Left hindlimb (tissue), 1 donor: Measurements from ENCODE around the gene PPP1R3C.

Experiments used
- DNase-seq: peaks from one replicate; pipeline ENCODE4 v3.0.0-alpha.2; 2018

The PPP1R3C gene

DNA sequence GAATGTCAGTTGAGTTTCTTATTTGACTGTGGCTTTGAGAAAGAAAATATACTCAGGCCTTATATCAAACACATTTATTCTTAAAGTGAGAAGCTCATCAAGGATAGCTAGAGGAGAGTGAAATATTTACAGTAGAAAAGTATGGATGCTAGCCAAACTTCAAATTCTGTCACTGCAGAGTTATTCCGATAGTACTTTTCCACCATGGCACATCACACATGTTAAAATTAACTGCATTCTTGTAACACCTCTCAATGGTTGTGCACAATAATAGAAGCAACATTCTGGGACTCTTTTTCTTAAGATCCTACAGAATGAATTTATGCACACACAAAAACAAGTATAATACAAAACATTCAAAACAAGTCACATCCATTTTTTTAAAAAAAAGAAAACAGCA, 4.5 kb downstream of the PPP1R3C start:
- no peak for DNase-seq

DNA sequence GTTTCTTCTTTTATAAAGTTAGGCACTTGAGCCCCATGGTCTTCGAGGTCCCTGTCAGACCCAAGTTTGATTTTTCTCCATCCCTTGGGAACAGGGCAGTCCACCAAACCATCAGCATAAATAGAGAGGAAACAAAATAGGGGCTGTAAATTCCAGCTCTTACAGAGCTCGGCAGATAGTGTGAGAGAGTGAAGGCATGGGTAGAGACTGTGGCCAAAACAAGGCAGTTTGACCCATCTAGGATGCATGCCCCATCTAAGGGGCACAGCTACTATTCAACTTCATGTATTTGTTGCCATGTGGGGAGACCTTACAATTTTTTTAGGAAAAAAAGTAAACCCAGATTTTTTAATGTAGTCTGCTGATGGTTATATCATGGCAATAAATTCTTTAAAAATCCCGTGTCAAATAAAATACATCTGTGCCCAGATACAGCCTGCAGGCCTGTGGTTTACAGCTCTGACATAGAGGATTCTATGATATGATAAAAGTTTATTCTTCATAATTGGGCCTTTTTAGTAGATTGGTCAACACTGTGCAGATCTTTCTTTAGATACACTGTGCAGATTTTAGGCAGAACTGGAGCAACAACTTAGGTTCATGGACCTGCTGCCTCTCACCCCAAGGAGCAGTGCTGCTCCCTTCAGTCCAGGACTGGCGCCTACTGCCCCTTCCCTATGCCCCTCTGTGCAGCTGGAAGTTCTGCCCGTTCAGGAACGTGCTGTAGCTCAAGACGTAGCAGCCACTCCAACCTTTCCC, 5.3 kb downstream of the PPP1R3C start:
- DNase-seq: no peak

DNA sequence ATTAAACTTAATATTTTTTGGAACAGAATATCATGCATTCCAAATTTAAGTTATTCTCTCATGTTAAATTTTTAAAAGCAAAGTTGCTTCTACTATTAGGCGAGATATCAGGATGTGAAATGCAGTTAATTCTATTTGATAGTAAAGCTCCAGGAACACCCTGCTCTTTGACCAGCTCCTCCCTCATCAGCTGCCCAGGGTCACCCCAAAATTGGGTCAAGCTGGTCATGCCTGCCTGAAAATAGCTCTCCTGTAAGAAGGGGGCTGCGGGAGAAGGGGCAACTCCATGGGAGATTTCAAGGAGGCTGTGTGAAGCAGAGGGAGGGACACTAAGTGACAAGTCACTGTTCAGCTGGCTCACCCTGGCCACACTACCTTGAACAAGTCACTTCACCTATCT, 5.9 kb downstream of the PPP1R3C start:
- DNase-seq: no peak

DNA sequence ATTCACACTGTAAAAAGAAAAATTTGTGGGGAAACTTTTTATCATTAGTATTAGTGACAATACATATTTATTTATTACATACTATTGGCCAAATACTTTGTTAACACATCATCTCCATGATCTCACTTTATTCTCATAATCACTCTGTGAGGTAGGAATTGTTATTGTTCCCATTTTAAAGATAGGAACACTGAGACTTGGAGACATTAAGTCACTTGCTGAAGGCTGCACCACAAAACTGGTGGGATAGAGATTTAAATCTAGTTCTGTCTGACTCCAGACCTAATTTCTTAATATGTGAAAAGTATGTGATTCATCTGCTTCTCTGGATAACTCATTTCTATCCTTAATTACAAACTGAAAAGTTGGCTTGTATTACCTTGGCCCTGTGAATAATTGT, 8.2 kb downstream of the PPP1R3C start:
- no peak for DNase-seq

DNA sequence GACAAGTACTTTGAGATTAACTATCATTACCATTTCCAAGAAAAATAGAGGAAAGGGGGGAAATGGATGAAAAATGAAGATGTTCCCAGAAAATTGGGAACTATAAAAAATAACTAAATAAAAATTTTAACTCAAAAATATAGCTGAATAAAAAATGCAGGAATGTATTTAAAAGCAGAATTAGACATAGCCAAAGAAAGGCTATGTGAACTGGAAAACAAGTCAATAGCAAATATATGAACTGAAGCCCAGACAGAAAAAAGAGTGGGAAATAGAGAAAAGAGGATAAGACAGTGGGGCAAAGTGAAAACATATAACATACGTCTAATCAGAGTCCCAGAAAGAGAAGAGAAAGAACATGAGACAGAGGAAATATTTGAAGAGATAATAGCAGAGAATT, 10.3 kb downstream of the PPP1R3C start:
- no peak for DNase-seq

DNA sequence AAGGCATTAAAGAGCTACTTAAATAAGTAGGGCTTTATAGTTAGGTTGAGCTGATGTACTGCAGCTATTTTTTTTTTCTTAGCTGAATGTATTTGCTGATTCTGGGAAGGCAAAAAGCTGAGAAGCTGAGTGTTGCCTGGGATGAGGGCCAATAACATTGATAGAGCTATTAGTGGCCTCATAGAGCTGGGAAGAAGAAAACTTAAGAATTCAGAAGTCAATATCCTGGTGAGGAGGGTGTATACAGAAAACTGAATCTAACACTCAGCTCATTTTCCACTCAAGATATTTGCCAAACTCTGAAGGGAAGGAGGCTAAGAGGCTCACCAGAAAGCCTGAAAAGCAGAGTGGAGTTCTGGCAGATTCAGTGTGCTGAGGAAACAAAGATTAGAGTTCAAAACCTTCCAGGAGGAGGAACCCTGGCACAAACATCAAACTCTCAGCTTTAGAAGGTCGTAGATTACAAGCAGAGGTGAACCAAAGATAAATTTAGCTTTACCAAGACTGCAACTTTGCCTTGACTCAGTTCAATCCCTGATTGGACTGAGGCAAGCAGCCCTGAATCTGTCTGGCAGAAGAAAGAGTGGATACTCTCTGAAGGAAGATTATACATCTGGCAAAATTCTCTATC, 11.3 kb downstream of the PPP1R3C start:
- no peak for DNase-seq

DNA sequence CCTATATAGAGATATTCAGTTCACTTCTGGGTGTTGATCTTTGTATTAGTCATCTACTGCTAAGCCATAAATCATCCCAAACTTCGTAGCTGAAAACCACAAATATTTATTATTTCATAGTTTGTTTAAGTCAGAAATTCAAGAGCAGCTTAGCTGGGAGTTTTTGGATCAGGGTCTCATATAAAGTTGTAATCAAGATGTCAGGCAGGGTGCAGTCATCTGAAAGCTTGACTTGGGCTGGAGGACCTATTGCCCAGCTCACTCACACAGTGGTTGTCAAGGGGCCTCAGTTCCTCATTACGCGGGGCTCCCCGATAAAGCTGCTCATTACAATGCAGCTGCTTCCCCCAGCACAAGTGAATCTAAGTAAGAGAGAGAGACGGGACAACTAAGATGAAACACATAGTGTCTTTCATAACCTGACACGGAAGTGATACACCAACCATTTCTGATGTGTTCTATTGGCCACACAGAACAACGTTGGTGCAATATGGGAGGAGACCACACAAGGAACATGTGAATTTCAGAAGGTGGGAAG, 15.7 kb downstream of the PPP1R3C start:
- DNase-seq: no peak

DNA sequence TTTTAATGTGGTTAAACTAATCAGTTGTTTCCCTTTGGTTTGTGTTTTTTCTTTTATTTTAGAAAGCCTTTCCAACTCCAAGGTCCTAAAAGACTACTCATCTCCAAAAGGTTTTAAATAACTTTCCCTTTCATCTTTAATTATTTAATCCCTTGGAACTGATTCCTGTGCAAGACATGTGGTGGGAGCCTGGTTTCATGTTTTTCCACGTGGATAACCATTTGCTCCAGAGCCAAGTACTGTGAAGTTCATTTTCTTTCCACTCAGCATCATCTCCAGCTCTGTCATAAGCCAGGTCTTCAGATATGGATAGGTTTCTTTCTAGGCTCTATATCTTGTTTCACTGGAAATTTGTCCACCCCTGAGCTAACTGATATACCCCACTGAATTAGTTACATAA, 16.7 kb downstream of the PPP1R3C start:
- DNase-seq: no peak

DNA sequence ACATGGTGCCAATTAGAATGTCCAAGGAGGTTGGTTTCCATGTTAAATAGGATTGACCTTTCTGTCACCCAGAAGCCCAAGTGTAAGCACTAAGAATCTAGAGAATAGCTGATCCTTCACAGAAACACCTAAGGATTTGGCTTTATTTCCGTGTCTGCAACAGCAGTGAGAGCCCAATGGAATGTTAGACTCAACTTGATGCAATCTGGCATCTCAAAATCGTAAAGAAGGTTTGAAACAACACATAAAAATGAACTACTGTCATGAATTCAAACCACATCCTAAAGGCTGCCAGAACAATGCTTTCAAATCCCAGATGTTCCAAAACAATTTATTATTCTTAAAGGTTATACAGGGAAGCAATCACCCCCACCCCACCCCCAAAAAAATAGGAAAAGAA, 18.6 kb downstream of the PPP1R3C start:
- no peak for DNase-seq

DNA sequence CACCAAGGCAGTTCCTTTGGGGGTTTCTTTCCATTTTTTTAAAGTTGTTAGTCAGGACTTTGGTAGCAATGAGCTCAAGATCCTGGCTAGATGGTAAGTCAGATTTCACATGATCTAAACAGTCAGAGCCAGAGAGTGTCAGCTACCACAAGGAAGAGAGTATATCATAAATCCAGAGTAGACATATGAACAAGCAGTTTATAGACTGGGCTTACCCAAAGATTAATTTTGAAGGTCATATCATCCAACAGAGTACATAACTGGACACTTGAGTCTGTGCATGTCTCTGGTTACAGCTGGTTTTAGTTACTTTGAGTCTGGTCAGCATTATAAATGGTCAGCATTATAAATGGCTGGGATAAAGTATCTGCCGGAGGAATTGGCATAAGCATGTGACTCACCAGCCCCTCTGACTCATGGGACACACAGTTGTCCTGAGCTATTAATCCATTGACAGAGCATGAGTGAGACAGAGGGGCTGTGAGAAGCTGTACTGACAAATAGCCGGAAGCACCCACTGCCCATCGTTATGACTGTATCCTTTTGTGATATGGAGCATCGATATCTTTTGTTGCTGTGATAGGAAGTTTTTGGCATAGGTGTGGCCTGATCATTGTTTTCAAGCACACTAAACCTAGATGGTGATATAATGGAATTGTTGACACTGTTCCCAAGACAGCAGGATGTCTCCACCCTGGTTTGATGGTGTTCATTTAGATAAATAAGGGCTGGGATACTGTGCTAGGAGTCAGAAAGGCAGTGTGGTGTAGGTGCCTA, 19.3 kb downstream of the PPP1R3C start:
- no peak for DNase-seq

DNA sequence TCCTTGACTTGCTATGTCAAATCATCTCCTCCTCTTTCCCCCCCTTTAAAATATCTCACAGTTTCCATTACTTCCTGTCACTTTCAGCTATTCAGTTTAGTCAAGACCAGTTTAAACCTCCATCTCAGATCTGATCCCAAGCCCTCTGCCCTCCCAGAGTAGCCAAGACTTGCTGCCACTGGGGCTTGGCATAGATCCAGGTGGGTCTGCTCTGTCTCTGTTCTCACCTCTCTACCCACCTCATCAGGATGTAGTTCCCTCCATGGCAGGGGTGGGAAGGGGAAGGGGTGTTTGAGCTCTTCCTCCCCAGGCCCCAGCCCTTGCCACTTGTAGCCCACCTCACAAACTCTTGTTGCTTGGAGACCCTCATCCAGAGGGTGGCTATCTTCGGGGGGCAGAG, 22.0 kb downstream of the PPP1R3C start:
- no peak for DNase-seq

DNA sequence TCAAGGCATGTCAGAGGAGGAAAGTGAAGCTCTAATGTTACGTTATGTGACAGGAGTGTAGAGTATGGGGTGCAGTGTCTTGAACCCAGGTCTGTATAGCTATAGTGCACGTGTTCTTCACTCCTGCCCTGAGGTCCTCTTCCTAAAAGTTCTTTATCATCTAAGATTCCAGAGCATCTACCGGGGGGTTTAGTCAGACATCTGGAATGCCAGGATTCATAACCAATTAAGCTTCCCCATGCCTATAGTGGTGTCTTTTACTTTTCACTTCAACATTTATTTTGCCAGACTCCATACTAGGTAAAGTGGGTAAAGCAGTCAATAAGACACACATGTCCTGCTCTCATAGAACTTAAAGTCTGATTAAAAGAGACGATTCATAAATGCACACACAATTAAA, 22.4 kb downstream of the PPP1R3C start:
- DNase-seq: no peak

DNA sequence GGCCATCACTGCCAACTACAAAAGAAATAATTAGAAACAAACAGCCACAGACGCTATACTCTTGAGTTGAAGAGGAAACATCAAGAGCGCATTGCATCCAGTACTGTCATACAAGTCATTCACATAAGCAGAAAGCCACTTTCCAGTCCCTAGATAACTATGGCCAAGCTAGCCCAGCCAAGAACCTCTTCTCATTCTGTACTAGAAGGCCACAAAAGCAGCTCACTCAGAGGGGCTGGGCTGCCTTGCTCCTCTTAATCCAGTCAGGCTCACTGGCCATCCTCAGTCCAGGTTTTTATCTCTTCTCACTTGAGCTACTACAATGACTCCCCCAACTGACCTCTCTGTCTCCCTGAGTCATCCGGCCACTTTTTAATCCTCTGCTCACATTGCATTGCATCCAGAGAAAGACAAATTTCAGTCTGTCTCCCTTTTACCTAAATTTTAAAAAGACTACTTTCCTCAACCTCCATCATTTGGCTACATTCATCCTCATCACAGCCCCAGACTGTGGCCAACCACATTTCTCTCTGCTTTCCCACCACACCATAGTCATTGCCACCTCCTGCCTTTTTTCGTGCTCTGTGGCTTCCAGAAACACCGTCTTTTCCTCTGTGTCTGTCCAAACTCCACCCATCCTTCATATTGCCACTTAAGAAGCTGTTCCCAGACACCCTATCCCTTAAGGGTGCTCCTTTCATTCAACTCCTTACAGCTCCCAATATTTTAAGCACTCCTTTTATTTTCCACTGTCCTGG, 25.0 kb downstream of the PPP1R3C start:
- no peak for DNase-seq

DNA sequence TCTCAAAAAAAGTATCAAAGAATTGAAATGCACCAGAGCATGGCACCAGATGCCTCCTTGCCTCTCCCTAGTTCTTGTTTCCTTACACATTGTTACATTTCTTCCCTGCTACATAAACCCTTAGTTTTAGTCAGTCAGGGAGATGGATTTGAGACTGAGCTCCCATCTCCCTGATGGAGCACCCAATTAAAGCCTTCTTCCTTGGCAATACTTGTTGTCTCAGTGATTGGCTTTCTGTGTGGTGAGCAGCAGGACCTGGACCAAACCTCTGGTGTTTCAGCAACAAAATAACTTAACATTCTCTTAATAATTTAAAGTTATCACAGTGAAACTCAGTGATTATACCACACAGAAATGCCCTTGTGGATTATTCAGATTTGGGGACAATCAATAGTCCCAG, 26.9 kb downstream of the PPP1R3C start:
- DNase-seq: no peak

DNA sequence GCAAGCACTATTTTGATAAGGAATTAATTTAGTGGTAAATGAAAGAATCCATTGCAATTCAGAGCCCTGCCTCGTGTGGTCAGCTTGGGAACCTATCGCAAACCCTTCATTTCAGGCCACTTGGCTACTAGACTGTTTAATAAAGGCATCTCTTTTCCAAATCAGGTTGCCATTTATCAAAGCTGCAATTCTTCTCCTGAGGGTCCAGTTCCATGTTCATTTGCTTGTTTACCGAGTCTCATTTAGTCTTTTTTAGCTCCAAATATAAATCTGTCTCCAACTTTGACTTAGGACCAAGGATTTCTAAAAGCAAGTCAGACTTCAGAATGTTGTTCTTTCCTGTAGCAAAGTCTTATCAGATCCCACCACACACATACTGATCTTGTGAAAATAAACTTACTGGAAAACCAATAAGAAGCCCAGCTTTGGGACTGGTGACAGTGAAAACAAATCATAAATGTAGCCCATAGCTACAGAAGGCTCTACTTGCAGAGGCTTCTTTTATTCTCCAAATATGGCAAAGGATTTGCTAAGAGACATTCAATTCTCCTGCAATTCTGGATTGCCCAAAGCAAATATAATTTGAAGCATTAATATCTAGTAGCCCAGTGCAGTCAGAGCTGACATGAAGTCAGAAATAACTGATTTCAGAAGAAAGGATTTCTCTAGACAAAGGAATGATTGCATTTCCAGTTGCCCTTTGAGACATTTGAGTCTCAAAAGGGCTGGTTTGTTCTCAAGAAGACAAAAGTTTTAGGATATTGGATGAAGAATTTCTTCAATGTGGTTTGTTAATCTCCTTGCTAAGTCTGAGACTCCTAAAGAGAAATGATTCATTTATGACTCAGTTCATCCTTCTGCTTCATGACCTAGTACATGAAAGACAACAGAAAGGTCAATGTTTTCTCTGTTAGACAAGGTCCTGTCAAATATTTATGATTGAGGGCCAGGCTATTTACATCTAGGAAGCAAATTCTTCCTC, 28.0 kb downstream of the PPP1R3C start:
- no peak for DNase-seq

DNA sequence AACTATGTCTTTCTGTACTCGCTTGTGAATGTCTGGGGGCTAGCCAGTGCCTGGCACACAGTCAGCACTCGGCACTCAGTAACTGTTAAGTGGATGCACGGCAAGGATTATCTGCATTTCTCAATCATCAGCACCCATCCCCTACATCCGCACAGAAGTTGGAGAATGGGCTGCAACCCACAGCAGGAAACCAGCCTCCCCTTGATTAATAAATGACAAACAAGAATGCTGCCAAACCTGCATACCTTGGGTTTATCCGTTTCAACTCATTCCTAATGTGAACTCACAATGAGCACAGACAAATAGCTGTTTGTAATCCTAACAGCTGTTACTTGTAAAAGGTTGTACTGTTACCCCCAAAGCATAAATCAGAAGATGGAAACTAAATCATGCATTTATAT, 28.9 kb downstream of the PPP1R3C start:
- no peak for DNase-seq

DNA sequence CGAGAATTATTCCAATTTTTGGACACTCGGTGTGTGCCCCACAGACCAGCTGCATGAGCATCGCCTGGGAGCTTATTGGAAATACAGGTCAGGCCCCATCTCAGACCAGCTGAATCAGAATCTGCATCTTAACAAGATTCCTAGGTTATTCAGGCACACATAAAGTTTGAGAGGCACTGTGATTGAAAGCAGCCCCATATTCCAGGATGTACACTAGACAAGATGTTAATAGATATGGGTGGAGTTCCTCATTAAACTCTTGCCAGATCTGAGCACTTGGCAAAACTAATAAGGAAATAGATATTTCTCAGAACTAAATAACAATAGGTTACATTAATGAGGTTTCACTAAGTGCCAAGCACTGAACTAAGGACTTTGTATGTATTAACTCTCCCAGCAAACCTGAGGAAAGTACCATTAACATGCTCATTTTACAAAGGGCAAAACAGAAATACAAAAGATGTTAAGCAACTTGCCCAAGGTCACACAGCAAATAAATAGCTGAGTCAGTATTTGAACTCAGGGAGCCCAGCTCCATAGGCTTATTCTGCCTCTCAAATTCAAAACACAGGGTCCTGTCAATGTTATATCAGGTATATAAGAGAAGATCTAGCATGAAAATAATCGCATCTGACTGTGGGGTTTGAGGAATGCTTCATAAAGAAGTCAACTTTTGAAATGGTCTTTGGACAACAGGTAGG, 29.9 kb downstream of the PPP1R3C start:
- DNase-seq: no peak

DNA sequence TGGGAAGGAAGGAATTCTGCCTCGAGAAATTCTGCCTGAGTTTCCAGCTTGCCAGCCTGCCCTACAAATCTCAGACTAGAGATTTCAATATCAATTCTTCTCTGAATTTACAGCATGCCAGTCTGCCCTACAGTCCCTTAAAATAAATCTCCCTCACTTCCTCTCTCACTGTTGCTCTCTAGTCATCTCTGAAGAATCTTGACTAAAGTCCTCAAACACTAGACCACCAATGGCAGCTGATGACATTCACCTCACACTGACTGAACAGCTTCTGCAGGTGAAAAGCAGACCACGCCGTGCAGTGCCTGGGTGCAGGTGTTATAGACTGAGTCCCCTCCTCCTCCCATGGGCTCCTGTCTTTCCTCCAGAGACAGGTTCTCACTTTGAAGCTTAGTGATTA, 30.4 kb downstream of the PPP1R3C start:
- no peak for DNase-seq

DNA sequence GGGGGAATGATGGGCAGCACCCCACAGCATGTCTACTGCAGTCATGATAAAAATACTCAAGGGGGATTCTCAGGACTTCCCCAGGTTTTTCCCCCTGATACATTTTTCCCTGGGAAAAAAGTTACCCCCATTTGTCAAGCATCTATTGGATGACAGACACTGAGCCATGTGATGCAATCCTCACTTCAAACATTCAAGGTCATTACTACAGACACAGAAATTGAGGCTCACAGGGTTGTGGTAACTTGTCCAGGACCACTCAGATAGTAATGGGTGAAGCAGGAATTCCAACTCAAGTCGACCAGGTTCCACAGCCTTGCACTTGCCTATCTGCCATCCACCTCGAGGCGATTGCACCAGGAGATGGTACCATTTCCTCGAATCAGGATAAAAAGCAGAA, 31.7 kb downstream of the PPP1R3C start:
- DNase-seq: no peak

DNA sequence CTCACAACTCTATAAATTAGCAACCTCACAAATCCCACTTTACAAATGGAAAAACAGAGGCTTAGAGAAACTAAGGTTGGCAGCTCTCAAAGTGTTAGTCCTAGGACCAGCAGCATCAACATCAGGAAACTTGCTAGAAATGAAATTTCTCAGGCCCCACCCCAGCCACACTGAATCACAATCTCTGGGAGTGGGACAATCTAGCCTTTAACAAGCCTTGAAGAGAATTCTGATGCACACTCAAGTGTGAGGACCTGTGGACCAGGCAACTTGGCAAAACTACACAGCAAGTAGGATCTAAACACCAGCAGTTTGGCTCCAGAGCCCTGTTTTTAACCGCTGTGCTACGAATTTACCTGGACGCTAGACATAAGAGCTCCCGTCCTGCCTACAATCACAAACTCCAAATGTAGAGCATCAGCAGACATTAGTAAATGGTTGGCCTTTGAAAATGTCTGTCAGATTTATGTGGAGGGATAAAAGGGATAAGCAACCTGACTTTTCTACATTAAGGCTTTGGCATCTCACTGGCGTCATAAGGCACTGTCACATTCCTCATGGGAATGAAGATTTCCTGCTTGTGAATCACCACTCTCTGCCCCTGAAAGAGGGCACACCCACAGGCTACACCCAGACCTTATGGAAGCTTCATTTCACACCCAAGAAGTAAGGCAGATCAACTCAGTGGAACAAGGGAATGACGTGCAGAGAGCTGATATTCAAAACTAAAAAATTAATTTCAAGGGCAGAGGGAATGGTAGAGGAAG, 34.5 kb downstream of the PPP1R3C start:
- no peak for DNase-seq
